ENCODE data around the gene MTHFR. TPM values are rescaled to one million over a fixed set of nuclear protein-coding genes. Genes with fewer than 3 reads are reported as not detected.

Gene MTHFR
- 13.3 and 19.4 TPM in 2 replicates for total RNA-seq

DNA sequence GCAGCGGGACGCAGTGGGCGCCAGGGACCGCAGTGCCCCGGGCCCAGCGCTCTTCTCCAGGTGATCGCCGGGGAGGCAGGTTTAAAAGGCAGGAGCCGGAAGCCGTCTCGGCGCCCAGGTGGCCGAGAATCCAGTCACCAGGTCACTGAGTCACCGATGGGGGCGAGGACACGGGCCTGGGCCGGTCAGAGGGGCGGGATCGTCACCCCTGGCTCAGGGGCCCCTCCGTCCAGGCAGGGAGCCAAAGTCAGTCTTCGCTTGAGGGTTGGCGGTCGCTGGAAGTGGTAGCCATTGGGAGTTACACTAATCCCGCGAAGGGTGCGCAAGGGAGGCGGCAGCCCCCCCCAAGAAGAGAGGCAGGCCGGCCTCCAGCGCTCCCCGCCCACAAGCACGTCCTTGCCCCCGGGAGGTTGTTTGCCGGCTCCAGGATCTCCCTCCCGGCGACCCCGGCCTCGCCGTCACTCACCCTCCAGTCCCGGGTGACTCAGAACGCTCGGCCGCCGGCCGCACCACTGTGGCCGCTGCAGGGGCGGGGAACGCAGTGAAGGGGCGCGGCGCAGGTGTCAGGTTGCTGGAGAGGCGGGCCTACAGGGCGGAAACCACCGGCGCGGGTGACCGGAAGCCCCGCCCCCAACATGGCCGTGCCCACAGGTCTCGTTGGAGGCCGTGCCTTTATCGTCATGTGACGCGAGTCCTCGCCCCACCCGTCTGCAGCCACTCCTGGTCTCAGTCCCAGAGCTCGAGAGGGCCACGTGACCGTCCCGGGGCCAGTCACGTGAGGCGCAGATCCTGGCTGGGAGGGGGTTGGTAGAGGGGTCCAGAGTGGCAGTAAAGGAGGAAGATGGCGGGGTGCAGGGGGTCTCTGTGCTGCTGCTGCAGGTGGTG lies at the start of gene MTHFR, which contains the start of gene CLCN6:
Gene MTHFR (minus strand): TSS at position 543 of the 885 bp plus-strand sequence. CDS start 2,848 bp downstream, outside the sequence.
Gene CLCN6 (plus strand): TSS at position 770 of the 885 bp plus-strand sequence. CDS start 72 bp downstream, at position 842.

DNA sequence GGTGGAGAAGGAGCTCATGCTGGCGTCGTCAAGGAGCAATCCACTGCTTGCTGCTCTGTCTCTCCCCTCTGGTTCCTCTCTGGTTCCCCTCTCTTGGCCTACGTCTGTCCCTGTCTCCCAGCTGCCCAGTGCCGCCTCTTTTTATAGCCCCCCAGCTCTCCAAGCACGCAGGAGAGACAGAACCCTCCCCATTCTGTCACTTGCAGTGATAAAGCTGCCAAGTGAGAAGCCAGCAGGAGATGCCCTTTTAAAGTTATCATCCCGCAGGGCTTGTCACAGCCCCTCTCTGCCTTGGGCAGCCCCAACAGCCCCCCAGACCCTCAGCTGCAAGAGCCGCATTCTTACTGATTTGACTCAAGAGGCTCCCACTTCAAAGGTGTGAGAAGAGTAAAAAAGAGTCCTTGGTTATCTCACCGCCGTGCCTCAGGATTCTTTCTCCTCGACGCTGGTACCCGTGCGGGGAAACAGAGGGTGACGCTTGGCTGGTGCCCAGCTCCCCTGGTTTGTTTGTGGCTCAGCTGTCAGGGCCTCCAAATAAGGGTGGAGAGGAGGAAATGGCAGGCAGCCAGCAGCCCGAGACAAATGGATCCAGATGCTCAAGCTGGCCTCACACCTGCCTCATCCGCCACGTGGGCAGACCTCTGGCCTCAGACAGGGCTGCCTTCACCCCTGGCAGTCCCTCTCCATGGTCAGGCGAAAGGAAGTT lies 42.1 kb upstream of the MTHFR start, which contains the start of gene NPPA:
Gene NPPA (minus strand): TSS at position 117 of the 706 bp plus-strand sequence. CDS start 99 bp downstream, at position 18.

DNA sequence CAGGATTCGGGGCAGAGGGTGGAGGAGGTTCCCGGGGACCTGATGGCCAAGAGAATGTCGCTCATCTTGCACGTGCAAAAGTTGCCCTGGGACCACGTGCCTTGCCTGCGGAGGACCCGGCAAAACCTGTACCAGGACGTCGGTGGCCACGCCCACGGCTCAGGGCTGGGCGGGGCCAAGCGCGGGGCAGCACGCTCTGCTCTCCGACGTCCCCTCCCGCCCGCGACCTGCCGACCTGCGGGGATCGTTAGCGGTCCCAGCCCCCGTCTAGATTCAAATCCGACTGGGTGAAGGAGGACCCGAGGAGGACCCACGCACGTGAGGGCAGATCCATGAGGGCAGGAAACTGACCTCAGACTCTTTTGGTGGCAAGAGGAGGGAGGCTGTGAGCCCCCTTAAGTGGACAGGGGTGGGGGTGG lies 43.8 kb downstream of the MTHFR start, which contains the start of gene C1orf167:
Gene C1orf167 (plus strand): TSS at position 206 of the 419 bp plus-strand sequence. CDS start 2,208 bp downstream, outside the sequence.

DNA sequence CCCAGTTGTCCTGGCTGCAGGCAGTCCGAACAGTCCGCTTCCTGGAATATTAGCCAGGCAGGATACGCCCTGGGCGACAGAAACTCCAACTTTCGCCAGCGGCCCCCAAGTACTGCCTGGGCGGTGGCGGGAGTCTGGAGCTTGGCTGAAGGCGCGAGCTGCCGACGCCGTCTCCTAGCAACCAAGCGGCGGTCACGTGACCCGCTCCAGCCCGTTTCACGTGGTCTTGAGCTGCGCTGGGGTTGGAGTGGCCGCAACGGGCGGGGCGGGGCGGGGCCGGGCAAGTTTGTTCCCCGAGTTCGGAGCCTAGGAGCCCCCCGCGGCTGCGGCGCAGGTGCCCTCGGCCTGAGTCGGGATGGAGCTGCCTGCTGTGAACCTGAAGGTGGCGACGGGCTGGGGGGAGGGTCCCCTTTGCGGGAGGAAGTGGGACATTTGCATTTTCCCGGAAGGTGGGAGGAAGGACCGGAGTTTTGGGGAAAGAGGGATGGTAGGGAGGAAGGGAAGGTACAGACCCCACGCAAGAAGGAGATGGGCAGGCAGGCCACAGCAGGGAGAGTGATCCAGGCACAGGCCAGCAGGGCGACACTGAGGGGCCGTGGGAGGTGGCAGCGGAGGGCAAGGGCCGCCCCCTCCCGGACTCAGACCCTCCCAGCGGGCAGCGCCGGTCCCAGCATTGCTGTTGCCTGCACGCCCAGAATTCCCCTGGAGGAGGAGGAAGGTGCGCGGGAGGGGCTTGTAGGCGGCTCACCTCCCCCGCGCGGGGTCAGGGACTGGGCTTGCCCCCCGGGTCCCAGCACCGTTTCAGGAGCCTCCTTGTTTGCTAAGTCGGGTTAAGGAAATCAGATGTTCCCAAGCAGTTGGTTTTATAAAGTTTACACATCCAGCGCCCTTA lies 69.7 kb downstream of the MTHFR start, which contains the start of gene AGTRAP:
Gene AGTRAP (plus strand): TSS at position 283 of the 892 bp plus-strand sequence. CDS start 73 bp downstream, at position 356.

Other genes with a start within 250 kb of the MTHFR start
- 28.9 and 61.7 TPM in 2 replicates for gene FBXO2, start 151.5 kb downstream of the MTHFR start, total RNA-seq
- 12.7 and 13.9 TPM in 2 replicates for gene FBXO44, start 151.1 kb downstream of the MTHFR start, total RNA-seq
- gene FBXO6, start 141.8 kb downstream of the MTHFR start, total RNA-seq = 13.4 and 16.9 TPM in 2 replicates
- 62.5 and 71.8 TPM in 2 replicates for gene MAD2L2, start 124.8 kb downstream of the MTHFR start, total RNA-seq
- gene DRAXIN, start 114.3 kb downstream of the MTHFR start, total RNA-seq = not detected in 2 replicates
- gene AGTRAP, start 69.8 kb downstream of the MTHFR start, total RNA-seq = 151 and 193 TPM in 2 replicates
- not detected in 2 replicates for gene C1orf167, start 43.8 kb downstream of the MTHFR start, total RNA-seq
- 7.9 and 9.3 TPM in 2 replicates for gene CLCN6, start 227 bp upstream of the MTHFR start, total RNA-seq
- not detected in 2 replicates for gene NPPA, start 41.8 kb upstream of the MTHFR start, total RNA-seq
- not detected in 2 replicates for gene NPPB, start 53.0 kb upstream of the MTHFR start, total RNA-seq
- gene KIAA2013, start 120.5 kb upstream of the MTHFR start, total RNA-seq = 68.7 and 71.7 TPM in 2 replicates
- 114 and 117 TPM in 2 replicates for gene PLOD1, start 128.8 kb upstream of the MTHFR start, total RNA-seq
- 92.5 and 120 TPM in 2 replicates for gene MFN2, start 174.5 kb upstream of the MTHFR start, total RNA-seq
- 40.2 and 41.5 TPM in 2 replicates for gene MIIP, start 213.5 kb upstream of the MTHFR start, total RNA-seq